NK-92 treated with Interleukin-12 subunit alpha and Interleukin-12 subunit beta, amount 100 ng/mL, for 24 hours (cell line): Measurements from ENCODE around the gene SNCG.

ENCODE experiments used
- DNase-seq: peaks from one replicate; lab custom pipeline; 2025; lab: John Stamatoyannopoulos, UW

SNCG gene

DNA sequence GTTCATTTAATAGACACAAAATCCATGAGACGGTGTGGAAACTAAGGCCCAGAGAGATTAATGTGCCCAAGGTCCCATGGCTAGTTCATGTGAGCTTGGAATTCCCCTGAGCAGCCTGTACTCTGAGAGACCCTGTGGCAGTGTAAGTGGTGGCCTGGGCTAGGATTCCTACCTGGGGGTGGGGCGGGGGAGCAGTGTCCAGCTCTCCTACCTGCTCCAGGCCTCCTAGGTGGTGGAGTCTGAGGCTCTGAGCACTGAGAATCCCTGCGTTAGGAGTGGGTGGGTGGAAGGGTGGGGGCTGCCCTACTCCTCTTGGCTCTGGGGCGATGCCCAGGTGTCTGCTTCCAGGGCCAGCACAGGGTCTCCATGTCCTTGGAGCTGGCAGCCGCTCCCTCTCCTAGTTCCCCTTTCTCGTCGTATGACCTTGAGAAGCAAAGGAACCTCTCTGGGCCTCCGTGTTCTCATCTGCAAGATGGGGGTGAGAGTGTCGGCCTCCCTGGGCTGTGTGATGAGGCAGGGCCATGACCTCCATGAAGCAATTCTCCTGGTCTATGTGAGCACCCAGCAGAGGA lies 2.5 kb downstream of the SNCG start:
- no peak for DNase-seq

DNA sequence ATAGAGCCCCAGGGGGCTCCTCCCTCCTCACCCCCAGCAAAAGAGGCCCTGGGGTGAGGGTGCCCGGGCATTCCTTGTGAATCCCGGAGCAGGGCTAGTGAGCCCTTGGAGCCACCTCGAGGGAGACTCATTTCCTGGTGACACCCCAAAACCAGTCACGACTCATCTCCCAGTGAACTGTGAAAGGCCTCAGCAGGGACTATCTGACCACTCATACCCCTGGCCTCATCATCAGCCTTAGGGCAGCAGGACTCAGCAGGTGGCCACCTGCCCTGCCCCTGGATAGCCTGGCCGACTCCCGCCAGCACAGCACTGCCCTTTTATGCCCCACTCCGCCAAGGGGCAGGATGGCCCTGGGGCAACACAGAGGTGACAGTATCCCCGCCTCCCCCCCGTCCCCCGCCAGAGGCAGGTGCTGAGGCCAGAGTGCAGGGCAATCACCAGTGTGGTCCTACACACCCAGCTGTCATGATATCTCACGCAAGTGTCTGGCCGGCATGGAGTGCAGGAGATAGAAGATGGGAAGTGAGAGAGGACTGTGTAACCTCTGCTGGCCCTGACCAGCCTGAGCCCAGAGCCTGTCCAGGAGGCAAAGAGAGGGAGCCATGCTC lies 3.2 kb downstream of the SNCG start:
- no peak for DNase-seq

DNA sequence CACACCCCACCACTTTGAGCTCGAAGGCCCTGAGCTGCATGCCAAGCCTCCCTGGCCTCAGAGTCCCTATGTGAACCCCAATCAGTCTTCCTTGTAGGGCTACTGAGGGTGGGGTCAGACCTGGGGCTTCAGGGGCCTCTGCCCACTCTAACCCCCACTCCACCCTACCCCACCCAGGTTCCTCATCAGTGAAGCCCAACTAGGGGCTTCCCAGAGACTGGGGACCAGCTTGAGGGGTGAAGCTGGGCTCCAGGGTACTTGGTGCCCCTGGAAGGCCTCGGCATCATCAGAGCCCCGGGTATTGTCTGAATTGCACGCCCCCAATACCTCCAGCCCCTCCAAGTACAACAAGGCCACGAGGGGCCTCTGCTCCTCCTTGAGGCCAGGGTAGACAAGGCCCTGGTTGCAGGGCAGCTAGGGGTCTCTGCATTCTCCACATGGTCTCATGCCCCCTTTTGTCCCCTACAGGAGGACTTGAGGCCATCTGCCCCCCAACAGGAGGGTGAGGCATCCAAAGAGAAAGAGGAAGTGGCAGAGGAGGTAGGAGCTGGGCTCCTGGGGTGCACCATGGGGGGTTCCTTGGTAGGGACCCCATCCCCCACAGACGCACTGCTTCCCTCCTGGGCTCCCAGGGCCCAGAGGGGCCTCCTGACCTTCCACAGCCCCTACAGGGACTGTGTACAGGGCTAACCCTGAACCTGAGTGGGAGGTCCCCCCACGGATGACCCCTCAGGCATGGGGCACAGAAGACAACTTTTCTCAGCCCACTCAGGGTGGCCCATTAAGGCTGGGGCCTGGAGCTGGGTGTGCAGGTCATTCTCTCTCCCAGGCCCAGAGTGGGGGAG lies 4.0 kb downstream of the SNCG start:
- no peak for DNase-seq

DNA sequence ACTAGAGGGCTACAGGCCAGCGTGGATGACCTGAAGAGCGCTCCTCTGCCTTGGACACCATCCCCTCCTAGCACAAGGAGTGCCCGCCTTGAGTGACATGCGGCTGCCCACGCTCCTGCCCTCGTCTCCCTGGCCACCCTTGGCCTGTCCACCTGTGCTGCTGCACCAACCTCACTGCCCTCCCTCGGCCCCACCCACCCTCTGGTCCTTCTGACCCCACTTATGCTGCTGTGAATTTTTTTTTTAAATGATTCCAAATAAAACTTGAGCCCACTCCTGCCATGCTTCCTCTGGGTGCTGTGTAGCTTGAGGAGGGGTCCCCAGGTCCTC lies 4.5 kb downstream of the SNCG start:
- DNase-seq = no peak

DNA sequence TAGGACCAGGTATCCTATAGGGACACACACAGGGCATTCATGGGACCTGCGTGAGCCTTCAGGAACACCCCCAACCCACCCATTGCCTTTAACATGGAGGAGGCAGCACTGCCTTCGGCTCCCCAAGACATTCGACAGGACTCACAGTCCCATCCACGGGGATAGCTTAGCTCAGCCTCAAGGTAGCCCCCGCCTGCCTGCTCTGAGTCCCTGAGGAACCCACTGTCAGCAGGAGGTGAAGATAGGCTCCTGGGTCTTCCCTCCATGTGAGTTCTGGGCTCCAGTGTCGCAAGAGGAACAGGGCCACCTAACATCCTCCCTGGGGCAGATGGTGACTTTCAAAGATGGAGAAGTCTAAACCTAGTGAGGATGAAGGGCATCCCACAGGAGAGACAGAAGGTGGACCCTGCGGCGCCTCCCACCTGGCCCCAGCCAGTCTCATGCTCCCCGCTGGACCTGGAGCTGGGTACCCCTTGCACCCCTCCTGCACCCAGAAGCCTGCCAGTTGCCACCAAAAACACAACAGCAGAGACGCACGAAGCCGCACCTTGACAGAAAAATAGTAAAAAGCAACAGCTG lies 5.0 kb downstream of the SNCG start:
- no peak for DNase-seq

DNA sequence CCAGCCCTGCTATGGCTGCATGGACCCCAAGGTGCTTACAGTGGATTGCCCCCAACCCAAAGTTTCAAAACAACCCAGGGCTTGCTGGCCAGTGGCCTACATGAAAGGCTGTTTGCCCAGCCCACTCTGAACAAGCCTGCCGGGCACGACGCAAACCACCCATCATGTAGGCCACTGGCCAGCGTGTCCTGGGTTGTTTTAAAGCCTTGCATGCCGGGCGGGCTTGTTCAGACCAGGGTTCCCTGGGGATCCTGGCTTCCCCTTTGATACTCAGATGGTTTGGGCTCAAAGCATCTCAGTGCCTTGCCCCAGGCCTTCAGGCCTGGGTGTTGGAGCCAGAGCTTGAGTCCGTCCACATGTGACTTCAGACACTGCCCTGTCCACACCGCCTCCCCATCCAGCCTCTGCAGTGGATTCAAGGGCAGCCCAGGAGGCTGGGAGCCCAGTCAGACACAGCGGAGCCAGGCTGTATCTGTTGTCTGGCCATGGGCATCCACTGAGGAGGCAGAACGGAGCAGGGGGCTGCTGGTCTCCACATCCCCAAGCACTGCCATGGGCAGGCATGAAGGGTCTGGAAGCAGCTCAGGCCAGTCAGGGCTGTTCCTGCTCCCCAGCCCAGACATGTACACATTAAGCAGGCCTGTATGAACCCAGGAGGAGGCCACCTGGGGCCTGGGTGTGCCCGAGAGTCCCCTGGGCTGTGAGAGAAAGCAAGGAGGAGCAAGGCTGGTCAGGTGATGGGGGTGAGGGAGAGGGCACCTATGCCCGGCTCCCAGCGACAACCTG lies 5.9 kb downstream of the SNCG start:
- no peak for DNase-seq

DNA sequence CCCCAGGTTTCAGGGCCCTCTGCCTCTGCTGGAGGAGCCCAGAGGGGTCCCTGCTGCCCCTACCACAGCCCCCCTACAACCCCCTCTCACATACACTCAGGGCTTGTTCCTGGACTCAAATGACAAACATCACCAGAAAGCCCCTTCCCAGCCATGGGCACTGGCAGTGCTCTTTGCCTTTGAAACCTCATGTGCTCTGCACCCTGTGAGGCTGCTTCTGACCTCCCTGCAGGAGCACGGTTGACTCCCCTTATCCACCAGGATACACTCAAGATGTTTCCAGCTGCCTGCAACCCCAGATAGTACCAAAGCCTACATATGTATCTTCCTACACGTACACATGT lies 6.4 kb downstream of the SNCG start:
- no peak for DNase-seq

DNA sequence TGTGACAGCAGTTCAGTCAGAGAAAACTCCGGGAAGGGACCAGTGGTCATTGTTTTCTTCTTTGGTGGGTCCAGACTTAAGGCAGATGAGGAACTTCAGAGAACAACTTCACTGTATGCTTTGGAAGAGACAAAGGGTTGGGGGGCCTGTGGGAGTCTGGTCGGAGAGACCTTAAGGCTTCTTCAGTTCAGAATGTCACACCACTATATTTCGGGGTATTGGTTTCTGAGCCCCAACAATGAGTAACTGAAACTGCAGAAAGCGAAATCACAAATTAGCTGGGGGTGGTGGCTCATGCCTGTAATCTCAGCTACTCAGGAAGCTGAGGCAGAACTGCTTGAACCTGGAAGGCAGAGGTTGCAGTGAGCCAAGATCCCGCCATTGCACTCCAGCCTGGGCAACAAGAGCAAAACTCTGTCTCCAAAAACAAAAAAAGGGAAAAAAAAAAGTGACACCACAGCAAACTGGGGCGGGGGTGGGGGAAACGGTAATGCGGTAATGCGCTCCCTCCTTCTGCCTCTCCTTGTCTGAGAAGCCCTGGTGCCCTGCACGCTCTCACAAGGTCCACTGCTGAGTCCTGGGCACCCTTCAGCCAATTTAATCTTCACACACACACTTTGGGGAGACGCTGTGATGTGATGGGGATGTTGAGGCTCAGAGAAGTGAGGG lies 7.7 kb downstream of the SNCG start:
- DNase-seq = no peak

DNA sequence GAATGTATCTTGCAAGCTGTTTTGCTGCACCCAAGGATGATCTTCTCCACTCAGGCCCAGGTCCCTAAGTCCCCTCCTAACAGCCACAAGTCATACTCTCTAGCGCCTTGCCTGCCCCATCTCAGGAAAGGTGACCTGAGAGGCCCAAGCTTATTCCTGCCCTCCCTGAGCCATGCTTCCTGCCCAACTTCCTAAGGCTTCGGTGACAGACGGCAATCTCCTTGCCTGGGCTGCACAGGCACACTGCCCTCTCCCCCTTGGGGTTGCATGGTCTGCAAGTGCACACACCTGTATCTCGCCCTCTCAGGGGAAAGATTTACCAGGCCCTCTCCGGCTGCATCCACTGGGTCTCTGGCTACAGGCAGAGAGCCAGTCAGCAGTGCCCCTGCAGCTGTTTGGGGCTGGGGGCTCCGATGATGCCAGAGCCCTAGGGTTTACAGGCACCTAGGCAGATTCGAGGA lies 9.1 kb downstream of the SNCG start:
- DNase-seq = no peak

DNA sequence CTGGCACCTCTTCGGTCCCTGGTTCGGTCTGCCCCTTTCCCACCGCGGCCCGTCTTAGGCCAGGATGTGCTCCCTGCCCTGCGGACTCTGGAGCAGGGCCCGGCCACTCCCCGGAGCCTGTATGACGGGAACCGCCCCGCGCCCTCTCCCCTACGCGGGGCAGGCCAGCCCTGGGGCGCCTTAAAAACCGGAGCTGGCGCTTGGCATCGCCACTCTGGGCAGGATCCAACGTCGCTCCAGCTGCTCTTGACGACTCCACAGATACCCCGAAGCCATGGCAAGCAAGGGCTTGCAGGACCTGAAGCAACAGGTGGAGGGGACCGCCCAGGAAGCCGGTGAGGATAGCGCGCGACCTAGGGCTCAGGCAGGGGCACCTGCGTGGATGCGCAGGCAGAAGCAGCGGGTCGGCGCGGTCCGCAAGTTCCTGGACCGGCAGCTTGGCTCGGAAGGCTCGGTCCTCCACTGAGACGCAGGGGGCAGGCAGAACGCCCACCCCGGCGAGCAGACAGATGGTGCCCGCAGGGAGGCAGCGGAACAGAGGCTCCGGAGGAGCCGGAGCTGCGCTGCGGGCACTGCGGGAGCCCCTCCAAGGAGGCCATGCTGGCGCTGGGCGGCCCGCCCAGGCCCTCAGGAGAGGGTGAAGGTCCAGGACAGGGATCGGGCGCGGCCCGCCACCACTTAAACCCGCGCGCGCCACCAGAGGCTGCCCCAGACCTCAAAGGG lies 10.0 kb downstream of the SNCG start, which contains the start of gene ADIRF:
Gene ADIRF (plus strand): TSS at position 212 of the 723 bp plus-strand sequence. CDS start 63 bp downstream, at position 275.
- no peak for DNase-seq

DNA sequence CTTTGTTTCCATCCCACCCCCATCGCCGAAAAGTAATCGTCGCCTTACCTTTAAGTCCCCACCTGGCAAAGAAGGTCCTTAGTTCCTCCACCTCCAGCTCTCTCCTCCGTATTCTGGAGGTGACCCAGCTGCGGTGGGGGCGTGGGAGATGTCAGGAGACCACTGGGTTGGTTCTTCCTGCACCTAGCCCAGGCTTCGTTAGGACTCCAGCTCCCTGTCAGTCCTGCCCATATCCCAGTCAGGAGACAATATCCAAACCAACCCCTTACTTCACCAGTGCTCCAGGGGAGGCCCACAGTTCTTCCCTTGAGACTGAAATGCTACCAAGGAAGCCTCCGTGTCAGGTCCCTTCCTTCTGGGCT lies 10.6 kb downstream of the SNCG start:
- no peak for DNase-seq

DNA sequence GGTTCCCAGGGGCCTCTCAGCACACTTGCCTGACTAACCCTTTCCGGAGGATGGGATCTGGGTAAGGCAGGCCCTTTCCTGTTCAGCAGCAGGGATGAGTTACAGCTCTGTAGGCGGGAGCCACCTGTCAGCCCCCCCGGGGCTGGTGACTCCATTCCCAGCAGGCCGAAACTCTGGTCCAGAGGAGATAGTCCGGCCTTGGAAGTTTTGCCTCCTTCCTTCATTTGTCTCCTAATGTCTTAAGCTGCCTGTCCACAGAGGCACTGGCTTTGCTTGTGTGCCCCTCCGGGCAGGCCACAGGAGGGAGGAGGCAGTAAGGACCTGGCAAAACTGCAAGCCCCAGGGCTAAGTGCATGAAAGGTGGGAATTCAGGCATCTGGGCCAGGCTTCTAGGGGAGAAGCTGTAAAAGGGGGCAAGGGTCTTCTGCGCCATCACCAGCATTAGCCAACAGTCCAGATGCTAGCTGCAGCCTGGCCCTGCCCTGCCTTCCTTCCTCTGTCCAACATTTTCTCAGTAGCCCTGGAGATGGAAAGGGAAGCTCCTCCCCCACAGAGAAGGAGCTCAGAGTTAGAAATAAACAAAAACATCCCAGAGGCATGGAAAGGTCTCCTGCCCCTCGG lies 11.1 kb downstream of the SNCG start:
- DNase-seq = no peak

DNA sequence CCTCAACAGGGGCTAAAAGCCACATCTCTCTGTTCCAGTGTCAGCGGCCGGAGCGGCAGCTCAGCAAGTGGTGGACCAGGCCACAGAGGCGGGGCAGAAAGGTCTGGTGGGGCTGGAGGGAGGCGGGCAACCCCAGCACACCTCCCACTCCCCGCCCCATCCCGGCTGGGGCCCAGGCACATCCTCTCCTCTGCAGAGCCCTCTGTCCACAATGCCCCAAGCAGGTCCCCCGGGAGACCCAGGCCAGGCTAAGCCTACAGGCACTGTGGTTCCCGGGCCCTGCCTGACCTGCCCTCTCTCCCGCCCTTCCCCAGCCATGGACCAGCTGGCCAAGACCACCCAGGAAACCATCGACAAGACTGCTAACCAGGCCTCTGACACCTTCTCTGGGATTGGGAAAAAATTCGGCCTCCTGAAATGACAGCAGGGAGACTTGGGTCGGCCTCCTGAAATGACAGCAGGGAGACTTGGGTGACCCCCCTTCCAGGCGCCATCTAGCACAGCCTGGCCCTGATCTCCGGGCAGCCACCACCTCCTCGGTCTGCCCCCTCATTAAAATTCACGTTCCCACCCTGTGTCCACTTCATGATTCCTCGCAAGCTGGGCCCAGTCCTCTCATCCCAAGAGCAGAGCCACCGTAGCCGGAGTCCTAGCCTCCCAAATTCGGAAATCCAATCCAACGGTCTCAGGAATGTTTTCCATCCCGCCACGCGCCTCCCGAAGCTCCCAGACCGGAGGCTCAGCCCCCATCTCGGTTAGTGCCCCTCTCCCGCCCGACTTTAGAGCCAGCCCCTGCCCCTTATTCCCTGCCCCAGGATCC lies 12.0 kb downstream of the SNCG start:
- DNase-seq = no peak

DNA sequence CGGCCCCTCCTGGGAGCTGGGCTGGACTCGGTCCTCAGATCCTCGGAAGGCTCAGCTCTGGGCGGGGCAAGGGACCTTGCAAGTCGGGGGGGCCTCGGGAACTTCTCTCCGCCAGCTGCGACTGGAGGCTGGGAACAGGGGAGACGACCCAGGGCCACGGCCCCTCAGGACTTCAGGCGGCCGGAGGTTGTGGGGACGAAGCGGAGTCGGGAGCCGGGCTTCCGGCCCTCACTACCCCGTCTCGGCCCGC lies 12.5 kb downstream of the SNCG start:
- DNase-seq = no peak

DNA sequence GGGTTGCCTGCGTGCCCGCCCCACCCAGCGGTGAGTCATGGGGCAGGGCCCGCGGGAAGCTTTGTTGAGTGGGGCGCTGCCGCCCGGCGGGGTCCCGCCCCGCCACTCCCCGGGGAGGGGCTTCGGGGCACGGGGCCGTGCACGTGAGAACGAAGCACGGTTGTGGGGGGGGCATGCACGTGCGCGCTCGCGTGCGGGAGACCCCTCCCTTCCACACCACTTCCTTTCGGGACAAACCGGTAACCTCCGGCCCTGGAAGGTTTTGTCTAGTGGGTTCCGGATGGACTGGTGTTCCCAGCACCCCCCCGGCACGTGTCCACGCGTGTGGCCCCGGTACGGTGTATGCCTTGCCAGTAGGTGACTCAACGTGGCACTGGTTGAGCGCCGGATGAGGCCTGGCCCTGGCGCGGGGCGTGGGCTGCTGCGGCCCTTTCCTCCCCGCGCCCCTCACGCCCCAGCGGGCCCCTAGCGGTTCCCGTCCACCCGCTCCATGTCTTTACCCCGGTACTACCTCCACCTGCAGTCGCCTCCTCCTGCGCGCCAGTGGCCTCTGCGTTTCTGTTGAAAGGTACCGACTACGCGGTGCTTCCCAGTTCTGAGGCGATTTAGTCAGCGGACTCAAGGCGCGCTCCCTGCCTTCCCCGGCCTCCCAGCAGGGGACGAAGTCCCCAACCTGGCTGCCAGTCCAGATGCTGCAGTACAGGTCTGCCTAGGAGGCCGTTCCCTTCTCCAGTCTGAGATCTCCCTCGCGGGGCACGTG lies 13.0 kb downstream of the SNCG start:
- DNase-seq = peak; percentile 55

DNA sequence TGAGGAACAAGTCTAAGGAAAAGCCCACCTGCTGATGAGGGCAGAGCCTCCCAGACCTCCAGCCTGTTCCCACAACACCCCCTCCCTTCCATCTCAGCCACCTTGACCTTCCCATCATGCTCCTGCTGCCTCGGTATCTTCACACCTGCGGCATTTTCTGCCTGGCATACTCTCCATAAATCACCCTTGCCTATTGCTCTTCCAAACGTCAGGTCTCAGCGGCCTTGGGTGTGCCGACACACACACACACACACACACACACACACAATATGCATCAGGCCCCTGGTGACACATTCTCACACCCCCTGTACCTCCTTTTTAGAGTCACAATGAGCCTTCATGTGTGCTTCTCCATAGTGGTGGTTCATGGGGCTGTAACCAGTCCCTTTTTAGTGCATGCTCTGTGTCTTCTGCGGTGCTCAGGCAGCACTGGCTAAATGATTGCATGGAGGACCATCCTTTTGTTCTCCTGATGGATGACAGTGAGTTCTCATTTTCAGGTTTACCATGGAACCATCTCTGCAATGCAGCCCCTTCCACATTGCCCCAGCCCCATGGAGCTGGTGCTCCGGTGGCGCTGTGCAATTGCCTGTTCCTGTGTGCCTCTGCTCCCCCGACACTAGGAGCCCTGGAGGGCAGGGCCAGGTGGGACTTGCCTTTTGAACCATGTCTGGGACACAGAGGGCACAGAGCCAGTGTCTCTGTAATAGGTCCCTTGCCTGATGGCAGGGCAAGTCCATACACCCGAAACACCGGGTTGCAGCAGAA lies 14.4 kb downstream of the SNCG start:
- DNase-seq = no peak

DNA sequence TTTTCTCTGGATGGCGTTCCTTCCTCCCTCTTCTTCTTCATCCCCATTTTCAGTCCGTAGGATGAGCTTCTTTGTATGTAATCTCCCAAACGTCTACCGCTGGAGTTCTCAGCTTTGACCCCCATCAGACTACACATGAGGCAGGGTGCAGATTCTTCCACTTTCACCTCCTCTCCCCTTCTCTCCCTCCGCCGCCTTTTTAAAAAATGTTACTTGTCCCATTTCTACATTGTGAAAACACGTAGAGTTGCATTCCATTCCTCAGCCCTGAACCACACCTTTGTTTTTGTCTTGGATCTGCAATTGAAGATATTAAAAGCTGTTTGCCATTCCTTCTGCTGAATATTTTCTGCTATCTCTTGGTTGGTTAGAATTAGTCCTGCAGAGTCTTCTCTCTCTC lies 16.1 kb downstream of the SNCG start:
- DNase-seq = no peak

DNA sequence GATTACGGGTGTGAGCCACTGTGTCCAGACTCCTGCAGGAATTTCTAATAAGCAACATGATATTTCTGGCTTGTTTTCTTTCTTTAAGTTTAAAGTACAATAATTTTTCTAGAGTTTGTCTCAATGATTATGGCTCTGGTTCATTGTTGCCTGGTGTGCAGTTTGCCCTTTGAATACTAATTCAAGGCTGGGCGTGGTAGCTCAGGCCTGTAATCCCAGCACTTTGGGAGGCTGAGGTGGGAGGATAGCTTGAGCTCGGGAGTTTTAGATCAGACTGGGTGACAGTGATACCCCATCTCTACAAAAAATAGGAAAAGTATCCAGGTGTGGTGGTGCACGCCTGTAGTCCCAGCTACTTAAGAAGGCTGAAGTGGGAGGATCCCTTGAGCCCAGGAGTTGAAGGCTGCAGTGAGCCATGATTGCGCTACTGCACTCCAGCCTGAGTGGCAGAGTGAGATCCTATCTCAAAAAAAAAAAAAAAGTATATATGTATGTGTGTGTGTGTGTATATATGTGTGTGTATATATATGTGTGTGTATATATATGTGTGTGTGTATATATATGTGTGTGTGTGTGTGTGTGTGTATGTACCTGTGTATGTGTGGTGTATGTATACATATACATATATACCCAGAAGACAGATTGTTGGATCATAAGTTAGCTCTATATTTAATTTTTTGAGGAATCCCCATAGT lies 18.1 kb downstream of the SNCG start:
- DNase-seq = no peak
